Adrenal gland (tissue), 5 donors: Measurements from ENCODE around the gene SUN2.

ENCODE experiments used
- POLR2A ChIP-seq, 2 donors: fragments of 450-650 bp; IDR thresholded peaks; one replicate each; pipeline ENCODE4 v1.6.1; 2017; ENCODE audit warnings: antibody characterized with exemption in 2 of 2, mild to moderate bottlenecking in 2 of 2, moderate library complexity in 1 of 2
- TF ChIP-seq, protein P1 (sequence below), 6 experiments: fragments of 450-650 bp in 4 of 6; fragments of 200-600 bp in 2 of 6; sonication (generic) in 1 of 6; IDR thresholded peaks; 1 replicate in 5 of 6; 2 replicates in 1 of 6; pipeline versions ENCODE4 v1.5.1 to v1.8.0; 2016 to 2021; ENCODE audit warnings: antibody characterized with exemption in 6 of 6, mild to moderate bottlenecking in 2 of 6, moderate library complexity in 1 of 6
- donor health status: DM: no; HTN: no; CAD: no.

GRCh38 chr22:38775656-38776055 is 19.9 kb upstream of the SUN2 start:
- TF ChIP-seq, protein P1, sequence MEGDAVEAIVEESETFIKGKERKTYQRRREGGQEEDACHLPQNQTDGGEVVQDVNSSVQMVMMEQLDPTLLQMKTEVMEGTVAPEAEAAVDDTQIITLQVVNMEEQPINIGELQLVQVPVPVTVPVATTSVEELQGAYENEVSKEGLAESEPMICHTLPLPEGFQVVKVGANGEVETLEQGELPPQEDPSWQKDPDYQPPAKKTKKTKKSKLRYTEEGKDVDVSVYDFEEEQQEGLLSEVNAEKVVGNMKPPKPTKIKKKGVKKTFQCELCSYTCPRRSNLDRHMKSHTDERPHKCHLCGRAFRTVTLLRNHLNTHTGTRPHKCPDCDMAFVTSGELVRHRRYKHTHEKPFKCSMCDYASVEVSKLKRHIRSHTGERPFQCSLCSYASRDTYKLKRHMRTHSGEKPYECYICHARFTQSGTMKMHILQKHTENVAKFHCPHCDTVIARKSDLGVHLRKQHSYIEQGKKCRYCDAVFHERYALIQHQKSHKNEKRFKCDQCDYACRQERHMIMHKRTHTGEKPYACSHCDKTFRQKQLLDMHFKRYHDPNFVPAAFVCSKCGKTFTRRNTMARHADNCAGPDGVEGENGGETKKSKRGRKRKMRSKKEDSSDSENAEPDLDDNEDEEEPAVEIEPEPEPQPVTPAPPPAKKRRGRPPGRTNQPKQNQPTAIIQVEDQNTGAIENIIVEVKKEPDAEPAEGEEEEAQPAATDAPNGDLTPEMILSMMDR (IDR thresholded peaks at IDR 0.05) = no peak
- no peak for TF ChIP-seq POLR2A (IDR thresholded peaks at IDR 0.05)
